ENCODE results near the gene MS4A8.
"Not testable (repeated sequence)": the region's sequence is repeated elsewhere in the genome, so short reads cannot be mapped to it uniquely, and the experiment has no call there.

The MS4A8 gene

GRCh38 chr11:60725592-60725991 lies 26.2 kb downstream of the MS4A8 start:
- DNase-seq (ENCODE audit: low spot score), result no peak

GRCh38 chr11:60731586-60731985 lies 32.2 kb downstream of the MS4A8 start:
- DNase-seq (ENCODE audit: low spot score), result no peak

GRCh38 chr11:60734279-60734678 lies 34.9 kb downstream of the MS4A8 start:
- DNase-seq (ENCODE audit: low spot score), result no peak

- DNase-seq (ENCODE audit: low spot score), result no peak
Measured at GRCh38 chr11:60739114-60739513, 39.7 kb downstream of the MS4A8 start.

GRCh38 chr11:60740573-60740972 lies 41.2 kb downstream of the MS4A8 start:
- no peak for DNase-seq (ENCODE audit: low spot score)

- no peak for DNase-seq (ENCODE audit: low spot score)
Measured at GRCh38 chr11:60741421-60741820, 42.0 kb downstream of the MS4A8 start.

- no peak for DNase-seq (ENCODE audit: low spot score)
Measured at GRCh38 chr11:60743058-60743457, 43.6 kb downstream of the MS4A8 start.

- no peak for DNase-seq (ENCODE audit: low spot score)
Measured at GRCh38 chr11:60744114-60744513, 44.7 kb downstream of the MS4A8 start.

- no peak for DNase-seq (ENCODE audit: low spot score)
Measured at GRCh38 chr11:60747359-60747873, 48.0 kb downstream of the MS4A8 start.

GRCh38 chr11:60748225-60748624 lies 48.8 kb downstream of the MS4A8 start:
- no peak for DNase-seq (ENCODE audit: low spot score)

GRCh38 chr11:60748821-60749220 lies 49.4 kb downstream of the MS4A8 start:
- DNase-seq (ENCODE audit: low spot score), result no peak

- no peak for DNase-seq (ENCODE audit: low spot score)
Measured at GRCh38 chr11:60750911-60751310, 51.5 kb downstream of the MS4A8 start.

GRCh38 chr11:60753309-60753708 lies 53.9 kb downstream of the MS4A8 start:
- no peak for DNase-seq (ENCODE audit: low spot score)

GRCh38 chr11:60754887-60755286 lies 55.5 kb downstream of the MS4A8 start:
- no peak for DNase-seq (ENCODE audit: low spot score)

- no peak for DNase-seq (ENCODE audit: low spot score)
Measured at GRCh38 chr11:60756307-60757032, 57.1 kb downstream of the MS4A8 start, which contains the start of gene MS4A15. MS4A15 (plus strand) TSS chr11:60756867; CDS start chr11:60763734, 6,867 bp downstream.

- DNase-seq (ENCODE audit: low spot score), result no peak
Measured at GRCh38 chr11:60757231-60757800, 57.9 kb downstream of the MS4A8 start.

- not testable (repeated sequence) for DNase-seq (ENCODE audit: low spot score)
Measured at GRCh38 chr11:60758671-60759070, 59.3 kb downstream of the MS4A8 start.

- not testable (repeated sequence) for DNase-seq (ENCODE audit: low spot score)
Measured at GRCh38 chr11:60759438-60760225, 60.2 kb downstream of the MS4A8 start.

- no peak for DNase-seq (ENCODE audit: low spot score)
Measured at GRCh38 chr11:60761436-60762190, 62.2 kb downstream of the MS4A8 start.

GRCh38 chr11:60762851-60763691 lies 63.7 kb downstream of the MS4A8 start:
- no peak for DNase-seq (ENCODE audit: low spot score)

Data from AG08395 (cell line).